GM12891 (cell line): Measurements from ENCODE around the gene MINK1.

ENCODE experiments used
- POLR2A ChIP-seq: IDR thresholded peaks from 2 replicates; pipeline ENCODE4 v1.6.1; 2011; ENCODE audit warnings: low read depth, low read length, control low read depth
- POLR2AphosphoS5 ChIP-seq: IDR thresholded peaks from 2 replicates; pipeline ENCODE4 v1.6.1; 2011; ENCODE audit warnings: low read depth, low read length, control low read depth
- TAF1 ChIP-seq: IDR thresholded peaks from 2 replicates; pipeline ENCODE4 v1.6.1; 2011; ENCODE audit warnings: low read depth, low read length, control low read depth

DNA sequence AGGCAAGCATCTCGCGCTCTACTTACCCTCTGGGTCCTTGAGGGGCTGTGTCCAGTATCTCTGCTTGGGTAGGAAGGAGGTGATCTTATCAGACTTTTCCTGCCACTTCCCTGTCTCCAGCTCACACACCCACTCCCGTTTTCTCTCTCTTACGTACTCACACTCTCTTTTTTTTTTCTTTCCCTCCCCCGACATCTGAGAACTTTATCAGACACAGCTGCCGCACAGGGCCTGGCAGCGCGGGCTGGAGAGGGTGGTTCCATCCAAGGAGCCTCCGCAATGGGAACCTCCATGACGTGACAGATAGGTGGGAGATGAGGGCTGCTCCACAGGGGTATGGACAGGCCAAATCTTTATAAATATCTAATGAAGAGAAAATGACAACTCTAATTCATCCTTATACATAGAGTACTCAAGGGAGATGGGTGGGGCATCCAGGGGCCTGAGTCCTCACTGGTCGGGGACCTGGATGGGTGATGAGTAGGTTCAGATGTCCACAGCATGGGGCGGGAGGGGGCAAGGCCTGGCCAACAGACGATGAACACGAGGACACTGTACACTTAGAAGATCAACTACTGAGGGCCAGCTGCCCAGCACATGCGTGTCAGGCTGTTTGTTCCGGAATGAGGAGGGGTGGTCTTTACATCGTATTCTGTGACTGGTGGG lies 23.3 kb downstream of the MINK1 start:
- no peak for TF ChIP-seq POLR2A
- TF ChIP-seq POLR2AphosphoS5, result no peak
- TF ChIP-seq TAF1, result no peak
